HG03442 (cell line): ENCODE results near the gene C1orf105.
"Not testable (repeated sequence)": the region's sequence is repeated elsewhere in the genome, so short reads cannot be mapped to it uniquely, and the experiment has no call there.

ENCODE experiments used
- ATAC-seq: cut with Tn5 transposase; IDR thresholded peaks from one replicate; pipeline ENCODE4 v1.9.1; 2021; ENCODE audit warnings: mild to moderate bottlenecking, moderate library complexity; ENCODE audit not compliant: unreplicated experiment

Gene C1orf105

GRCh38 chr1:172484252-172484651 lies 63.8 kb downstream of the C1orf105 start:
- ATAC-seq, result no peak

DNA sequence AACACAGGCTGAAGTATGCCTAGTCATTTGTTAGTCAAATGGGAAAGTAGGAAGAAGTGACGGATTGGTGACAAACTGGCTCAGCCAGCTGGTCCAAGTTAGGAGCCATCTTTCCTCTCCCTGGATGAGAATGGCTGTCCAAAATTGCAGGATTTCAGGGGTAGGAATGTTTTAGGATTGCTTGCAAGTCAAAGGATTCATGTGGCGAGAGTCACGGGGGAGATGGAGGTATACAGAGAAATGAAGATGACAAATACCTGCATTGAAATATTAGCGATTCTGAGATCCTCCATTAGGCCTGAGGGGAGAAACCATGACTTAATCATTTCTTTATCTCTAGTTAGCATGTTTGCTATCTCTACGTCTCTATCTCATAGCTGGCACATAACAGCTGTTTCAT lies 65.1 kb downstream of the C1orf105 start:
- no peak for ATAC-seq

GRCh38 chr1:172486805-172487454 lies 66.4 kb downstream of the C1orf105 start:
- ATAC-seq, result no peak

DNA sequence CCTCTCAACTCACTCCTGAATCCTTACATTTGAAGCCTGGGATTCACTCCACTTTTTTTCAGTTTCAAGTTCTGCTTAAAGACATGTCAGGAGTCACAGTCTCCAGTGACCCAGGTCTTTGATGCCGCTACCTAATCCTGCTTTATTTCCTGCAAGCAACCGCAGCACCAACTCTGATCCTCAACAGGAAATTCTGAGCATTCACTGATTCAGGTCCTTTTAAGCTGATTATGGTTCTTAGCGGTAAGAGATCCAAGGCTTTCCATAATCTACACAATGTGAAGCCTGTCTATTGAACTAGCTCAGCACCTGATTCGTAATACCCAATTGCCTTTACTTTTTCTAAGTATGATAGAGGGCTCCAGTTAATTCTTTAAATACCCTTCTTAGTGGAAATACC lies 67.1 kb downstream of the C1orf105 start:
- ATAC-seq, result no peak

DNA sequence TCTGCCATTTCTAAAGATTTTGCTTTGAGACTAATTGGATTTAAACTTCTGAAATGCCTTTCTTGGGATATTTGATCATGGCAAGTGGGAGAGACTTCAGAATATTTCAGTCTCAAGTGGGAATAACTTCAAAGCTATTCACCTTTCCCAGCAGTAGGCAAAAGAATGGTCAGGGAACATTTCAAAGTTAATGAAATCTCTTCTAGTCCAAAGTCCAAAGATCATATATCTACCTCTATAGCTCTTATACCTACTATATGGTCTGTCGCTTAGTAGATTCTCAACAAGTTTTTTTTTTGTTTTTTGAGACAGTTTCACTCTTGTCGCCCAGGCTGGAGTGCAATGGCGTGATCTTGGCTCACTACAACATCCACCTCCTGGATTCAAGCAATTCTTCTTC lies 67.9 kb downstream of the C1orf105 start:
- ATAC-seq, result no peak

DNA sequence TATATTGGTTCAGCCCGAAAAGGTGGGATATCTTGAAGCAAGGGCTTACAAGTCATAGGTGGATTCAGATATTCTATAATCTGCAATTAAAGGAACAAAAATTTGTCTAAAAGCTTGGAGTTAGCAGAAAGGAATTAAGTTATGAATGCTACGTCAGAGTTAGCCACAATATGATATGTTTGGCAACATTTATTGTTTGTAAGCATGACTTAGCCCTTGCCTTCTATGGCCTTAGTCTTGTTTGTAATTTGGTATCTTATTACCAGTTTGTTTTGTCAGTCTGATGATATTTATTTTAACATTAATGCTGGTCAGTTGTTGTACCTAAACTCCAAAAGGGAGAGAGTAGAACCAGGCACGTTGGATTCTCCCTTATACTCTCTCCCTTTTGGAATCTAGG lies 69.4 kb downstream of the C1orf105 start:
- ATAC-seq, result no peak

GRCh38 chr1:172492421-172492820 lies 71.9 kb downstream of the C1orf105 start:
- ATAC-seq, result no peak

GRCh38 chr1:172494166-172494565 lies 73.7 kb downstream of the C1orf105 start:
- ATAC-seq, result no peak

- not testable (repeated sequence) for ATAC-seq
Measured at GRCh38 chr1:172496127-172496526, 75.6 kb downstream of the C1orf105 start.

GRCh38 chr1:172496678-172497077 lies 76.2 kb downstream of the C1orf105 start:
- ATAC-seq, result no peak

DNA sequence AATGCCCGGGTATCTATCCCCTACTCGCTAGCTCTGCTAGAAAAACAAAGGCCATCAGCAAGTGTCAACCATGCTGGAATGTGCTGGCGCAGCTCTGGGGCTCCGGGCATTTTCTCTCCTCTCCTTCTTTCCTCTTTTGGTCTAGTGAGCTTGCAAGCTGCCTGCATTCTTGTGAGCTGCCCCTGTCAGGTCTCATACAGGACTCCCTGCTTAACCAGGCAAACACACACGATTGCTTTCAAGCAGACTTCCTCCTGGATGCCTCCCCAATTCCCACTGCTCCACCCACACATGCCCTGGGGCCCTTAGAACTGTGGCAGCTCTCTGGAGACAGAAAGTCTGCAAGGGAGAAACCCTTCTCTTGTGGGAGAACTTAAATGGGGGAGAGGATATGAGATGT lies 76.7 kb downstream of the C1orf105 start:
- ATAC-seq, result no peak

- ATAC-seq, result no peak
Measured at GRCh38 chr1:172498857-172499256, 78.4 kb downstream of the C1orf105 start.

DNA sequence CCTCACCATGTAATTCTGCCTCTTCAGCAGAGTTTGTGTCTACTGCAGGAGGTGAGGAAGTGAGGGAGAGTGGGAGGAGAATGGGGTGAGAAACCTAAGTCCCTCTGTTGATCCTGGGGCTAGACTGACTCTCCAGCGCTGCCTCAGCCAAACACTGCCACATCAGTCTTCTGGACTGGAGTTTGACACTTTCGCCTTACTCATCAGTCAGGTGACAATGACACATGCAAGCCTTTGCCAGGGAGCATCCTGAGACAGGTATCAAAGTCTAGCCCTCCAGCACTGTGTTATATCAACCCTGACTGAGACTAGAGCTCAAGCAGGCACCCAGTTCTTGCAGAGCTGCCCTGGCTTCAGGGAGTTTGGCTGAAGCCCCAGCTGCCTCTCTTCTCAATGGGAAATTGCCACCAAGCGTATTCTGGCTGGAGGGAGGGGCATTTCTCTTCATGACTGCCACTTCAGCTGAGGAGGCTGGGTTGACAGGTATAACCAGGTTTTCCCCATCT lies 79.2 kb downstream of the C1orf105 start:
- no peak for ATAC-seq

DNA sequence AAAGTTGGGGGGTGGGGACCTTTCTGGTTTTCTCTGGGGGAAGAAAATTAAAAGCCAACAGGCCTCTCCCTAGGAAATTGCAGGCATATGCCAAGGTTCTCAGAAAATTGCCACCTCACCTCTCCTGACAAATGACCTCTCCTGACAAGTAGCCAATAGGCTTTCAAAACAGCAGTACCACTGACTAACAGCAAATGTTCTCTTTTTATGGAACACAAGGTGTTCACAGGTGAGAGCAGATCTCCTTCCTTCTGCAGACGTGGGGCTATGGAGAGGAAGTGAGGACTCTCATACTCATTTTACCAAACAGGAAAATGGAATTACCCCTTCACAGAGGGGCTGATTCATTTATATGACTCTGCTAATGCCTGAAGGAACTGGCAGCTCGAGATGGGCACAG lies 79.7 kb downstream of the C1orf105 start:
- no peak for ATAC-seq

- ATAC-seq, result no peak
Measured at GRCh38 chr1:172507741-172508140, 87.3 kb downstream of the C1orf105 start.

DNA sequence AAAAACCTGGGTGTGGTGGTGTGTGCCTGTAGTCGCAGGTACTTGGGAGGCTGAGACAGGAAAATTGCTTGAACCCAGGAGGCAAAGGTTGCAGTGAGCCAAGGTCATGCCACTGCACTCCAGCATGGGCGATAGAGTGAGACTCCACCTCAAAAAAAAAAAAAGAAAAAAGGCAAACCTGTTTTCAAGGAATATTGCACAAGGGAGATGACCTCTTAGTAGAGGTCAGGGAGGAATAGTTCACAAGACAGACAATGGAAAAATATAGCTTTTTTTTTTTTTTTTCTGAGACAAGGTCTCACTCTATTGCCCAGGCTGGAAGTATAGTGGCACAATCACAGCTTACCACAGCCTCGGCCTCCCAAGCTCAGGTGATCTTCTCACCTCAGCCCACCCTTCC lies 90.0 kb downstream of the C1orf105 start:
- ATAC-seq, result no peak

- ATAC-seq, result no peak
Measured at GRCh38 chr1:172512591-172512990, 92.1 kb downstream of the C1orf105 start.

DNA sequence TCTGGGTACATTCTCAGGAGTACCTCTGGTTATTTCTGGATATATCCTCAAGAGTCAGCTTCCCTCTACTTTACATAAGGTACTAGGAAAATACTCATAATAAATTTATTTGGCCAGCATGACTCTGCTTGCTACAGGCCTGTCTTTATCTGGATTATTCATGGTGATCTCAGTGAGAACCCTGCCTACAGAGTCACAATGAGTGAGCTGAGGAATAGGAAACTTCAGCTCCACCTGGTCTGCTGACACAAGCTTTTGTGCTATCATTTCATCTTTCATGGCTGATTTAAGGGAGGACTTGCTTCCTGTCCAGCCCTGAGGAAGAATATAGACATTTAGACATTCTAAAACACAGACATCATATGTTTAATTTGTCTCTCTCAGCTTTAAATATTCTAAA lies 93.0 kb downstream of the C1orf105 start:
- ATAC-seq, result no peak

- no peak for ATAC-seq
Measured at GRCh38 chr1:172514108-172514507, 93.6 kb downstream of the C1orf105 start.

- ATAC-seq, result no peak
Measured at GRCh38 chr1:172515436-172515835, 95.0 kb downstream of the C1orf105 start.

- ATAC-seq, result no peak
Measured at GRCh38 chr1:172515927-172516326, 95.4 kb downstream of the C1orf105 start.

- ATAC-seq, result no peak
Measured at GRCh38 chr1:172517081-172517480, 96.6 kb downstream of the C1orf105 start.

DNA sequence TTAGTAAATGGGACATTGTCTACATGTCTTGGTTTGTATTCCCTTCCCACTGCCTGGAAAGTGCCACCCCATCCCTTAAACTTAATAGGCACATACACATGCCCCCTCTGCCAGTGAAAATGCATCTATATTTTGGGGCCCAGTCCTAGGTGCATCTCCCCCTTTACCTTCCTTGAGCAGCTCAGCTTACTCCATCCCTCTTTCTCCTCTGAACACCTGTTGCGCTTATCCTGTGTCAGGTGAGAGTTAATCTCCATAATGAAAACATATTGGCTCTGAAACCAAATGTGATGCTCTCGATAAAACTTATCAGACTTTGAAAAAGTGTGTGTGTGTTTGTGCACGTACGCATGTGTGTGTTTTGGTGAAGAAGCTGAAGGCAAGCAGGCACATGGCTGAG lies 97.1 kb downstream of the C1orf105 start:
- no peak for ATAC-seq
